Naive thymus-derived CD4-positive, alpha-beta T cell (primary cell): ENCODE measurements around the gene KRTAP10-4. TPM values are rescaled to one million over a fixed set of nuclear protein-coding genes. Genes with fewer than 3 reads are reported as not detected.

ENCODE experiments used
- polyA plus RNA-seq, 2 donors: library from polyadenylated mRNA; unstranded; fragments of 300-500 nt; fragmentation: Illumina TruSeq; gene quantifications; one replicate each; pipeline ENCODE4 v1.2.3, GENCODE V29; 2021
- total RNA-seq, 6 experiments: library from RNA in 5 of 6; stranded (reverse) in 5 of 6; gene quantifications; 1 replicate in 5 of 6; 2 replicates in 1 of 6; pipeline ENCODE4 v1.2.3 and lab custom pipeline; 2021 to 2026

The KRTAP10-4 gene
- total and polyA plus RNA-seq, 7 experiments from 2014 or later, result not detected

Other genes with a start within 250 kb of the KRTAP10-4 start
- 10 to 100 TPM; 20.8 to 66.7 (median 49.5) TPM for gene CFAP410, start 234.3 kb upstream of the KRTAP10-4 start, total RNA-seq
- gene CFAP410, start 234.3 kb upstream of the KRTAP10-4 start, polyA plus RNA-seq, result 10 to 100 TPM; 26.3 to 45.4 TPM
- 10 to 100 TPM in 2 of 5 experiments, 1 to 10 TPM in 3; 1.2 to 29.6 (median 5.3) TPM for gene TRPM2, start 220.1 kb upstream of the KRTAP10-4 start, total RNA-seq
- 1 to 10 TPM; 1.5 to 1.7 TPM for gene TRPM2, start 220.1 kb upstream of the KRTAP10-4 start, polyA plus RNA-seq
- 1 to 10 TPM in 3 of 5 experiments, under 1 TPM in 2; 0.79 to 3.3 (median 1.0) TPM for gene LRRC3, start 118.2 kb upstream of the KRTAP10-4 start, total RNA-seq
- gene LRRC3, start 118.2 kb upstream of the KRTAP10-4 start, polyA plus RNA-seq, result under 1 TPM; 0.06 to 0.66 TPM
- not detected for gene KRTAP10-1, start 33.5 kb upstream of the KRTAP10-4 start, total RNA-seq
- not detected for gene KRTAP10-1, start 33.5 kb upstream of the KRTAP10-4 start, polyA plus RNA-seq
- gene KRTAP10-2, start 22.2 kb upstream of the KRTAP10-4 start, total RNA-seq, result not detected
- not detected for gene KRTAP10-2, start 22.2 kb upstream of the KRTAP10-4 start, polyA plus RNA-seq
- not detected for gene KRTAP10-3, start 14.9 kb upstream of the KRTAP10-4 start, total RNA-seq
- not detected for gene KRTAP10-3, start 14.9 kb upstream of the KRTAP10-4 start, polyA plus RNA-seq
- not detected for gene KRTAP10-5, start 6.9 kb downstream of the KRTAP10-4 start, total RNA-seq
- gene KRTAP10-5, start 6.9 kb downstream of the KRTAP10-4 start, polyA plus RNA-seq, result not detected
- gene KRTAP10-6, start 18.8 kb downstream of the KRTAP10-4 start, total RNA-seq, result not detected
- not detected for gene KRTAP10-6, start 18.8 kb downstream of the KRTAP10-4 start, polyA plus RNA-seq
- not detected for gene KRTAP10-7, start 26.9 kb downstream of the KRTAP10-4 start, total RNA-seq
- gene KRTAP10-7, start 26.9 kb downstream of the KRTAP10-4 start, polyA plus RNA-seq, result not detected
- gene KRTAP10-8, start 38.4 kb downstream of the KRTAP10-4 start, total RNA-seq, result not detected
- gene KRTAP10-8, start 38.4 kb downstream of the KRTAP10-4 start, polyA plus RNA-seq, result not detected
- gene KRTAP10-9, start 53.4 kb downstream of the KRTAP10-4 start, total RNA-seq, result not detected
- not detected for gene KRTAP10-9, start 53.4 kb downstream of the KRTAP10-4 start, polyA plus RNA-seq
- gene KRTAP10-10, start 63.6 kb downstream of the KRTAP10-4 start, total RNA-seq, result not detected
- gene KRTAP10-10, start 63.6 kb downstream of the KRTAP10-4 start, polyA plus RNA-seq, result not detected
- gene KRTAP10-11, start 72.7 kb downstream of the KRTAP10-4 start, total RNA-seq, result not detected
- gene KRTAP10-11, start 72.7 kb downstream of the KRTAP10-4 start, polyA plus RNA-seq, result not detected
- not detected for gene KRTAP12-4, start 80.9 kb downstream of the KRTAP10-4 start, total RNA-seq
- not detected for gene KRTAP12-4, start 80.9 kb downstream of the KRTAP10-4 start, polyA plus RNA-seq
- gene KRTAP12-3, start 84.2 kb downstream of the KRTAP10-4 start, total RNA-seq, result 1 to 10 TPM in 1 of 5 experiments, not detected in 4; 1.1 TPM
- gene KRTAP12-3, start 84.2 kb downstream of the KRTAP10-4 start, polyA plus RNA-seq, result not detected
- not detected for gene KRTAP12-2, start 93.2 kb downstream of the KRTAP10-4 start, total RNA-seq
- not detected for gene KRTAP12-2, start 93.2 kb downstream of the KRTAP10-4 start, polyA plus RNA-seq
- not detected for gene KRTAP12-1, start 108.4 kb downstream of the KRTAP10-4 start, total RNA-seq
- not detected for gene KRTAP12-1, start 108.4 kb downstream of the KRTAP10-4 start, polyA plus RNA-seq
- not detected for gene KRTAP10-12, start 123.4 kb downstream of the KRTAP10-4 start, total RNA-seq
- not detected for gene KRTAP10-12, start 123.4 kb downstream of the KRTAP10-4 start, polyA plus RNA-seq
- not detected for gene TSPEAR, start 137.8 kb downstream of the KRTAP10-4 start, total RNA-seq
- gene TSPEAR, start 137.8 kb downstream of the KRTAP10-4 start, polyA plus RNA-seq, result under 1 TPM in 1 of 2 donors, not detected in 1; 0.07 TPM
- gene UBE2G2, start 228.1 kb downstream of the KRTAP10-4 start, total RNA-seq, result 100 to 1,000 TPM; 108 to 150 (median 129) TPM
- 10 to 100 TPM; 50.7 to 65.8 TPM for gene UBE2G2, start 228.1 kb downstream of the KRTAP10-4 start, polyA plus RNA-seq
- 10 to 100 TPM; 46.9 to 91.7 (median 70.2) TPM for gene SUMO3, start 244.3 kb downstream of the KRTAP10-4 start, total RNA-seq
- gene SUMO3, start 244.3 kb downstream of the KRTAP10-4 start, polyA plus RNA-seq, result 10 to 100 TPM; 85.1 to 88.9 TPM